Measurements from ENCODE around the gene RYK.

DNA sequence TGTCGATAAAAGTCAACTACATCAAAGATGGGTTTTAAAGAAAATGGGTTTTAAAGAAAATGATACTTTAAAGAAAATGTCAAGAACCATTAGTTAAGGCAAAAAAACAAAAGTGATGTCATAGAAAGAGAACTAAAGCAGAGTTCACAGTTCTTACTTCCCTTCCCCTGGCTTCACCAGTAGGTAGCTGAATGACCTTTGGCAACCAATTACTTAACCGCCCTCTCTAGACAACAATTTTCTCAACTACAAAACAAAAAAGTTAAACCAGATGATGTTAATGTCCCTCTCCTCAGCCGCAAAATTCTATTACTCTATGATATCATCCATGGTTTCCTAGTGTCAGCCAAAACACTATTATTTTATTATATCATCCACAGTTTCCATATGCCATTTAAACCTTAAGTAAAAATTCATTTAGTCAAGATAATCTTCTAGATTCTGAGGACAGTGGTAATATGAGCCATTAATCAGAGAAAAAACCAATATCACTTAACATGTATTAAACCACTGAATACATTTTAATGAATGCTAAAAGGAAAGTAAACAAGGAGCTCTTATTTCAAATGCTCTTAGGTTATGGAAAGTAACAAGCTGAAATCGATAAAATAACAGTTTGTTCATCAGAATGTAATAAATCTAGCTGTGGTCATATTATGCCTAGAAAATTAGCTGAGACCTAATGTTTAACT is 13.1 kb downstream of the RYK start:
- TF ChIP-seq JUND (IDR thresholded peaks at IDR 0.05), result no peak
- TF ChIP-seq, protein P1, sequence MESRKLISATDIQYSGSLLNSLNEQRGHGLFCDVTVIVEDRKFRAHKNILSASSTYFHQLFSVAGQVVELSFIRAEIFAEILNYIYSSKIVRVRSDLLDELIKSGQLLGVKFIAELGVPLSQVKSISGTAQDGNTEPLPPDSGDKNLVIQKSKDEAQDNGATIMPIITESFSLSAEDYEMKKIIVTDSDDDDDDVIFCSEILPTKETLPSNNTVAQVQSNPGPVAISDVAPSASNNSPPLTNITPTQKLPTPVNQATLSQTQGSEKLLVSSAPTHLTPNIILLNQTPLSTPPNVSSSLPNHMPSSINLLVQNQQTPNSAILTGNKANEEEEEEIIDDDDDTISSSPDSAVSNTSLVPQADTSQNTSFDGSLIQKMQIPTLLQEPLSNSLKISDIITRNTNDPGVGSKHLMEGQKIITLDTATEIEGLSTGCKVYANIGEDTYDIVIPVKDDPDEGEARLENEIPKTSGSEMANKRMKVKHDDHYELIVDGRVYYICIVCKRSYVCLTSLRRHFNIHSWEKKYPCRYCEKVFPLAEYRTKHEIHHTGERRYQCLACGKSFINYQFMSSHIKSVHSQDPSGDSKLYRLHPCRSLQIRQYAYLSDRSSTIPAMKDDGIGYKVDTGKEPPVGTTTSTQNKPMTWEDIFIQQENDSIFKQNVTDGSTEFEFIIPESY (IDR thresholded peaks at IDR 0.05; ENCODE audit: extremely low read depth, insufficient replicate concordance, low read length), result no peak
- TF ChIP-seq EZH2 (IDR thresholded peaks at IDR 0.05), result no peak
- TF ChIP-seq, protein P2, sequence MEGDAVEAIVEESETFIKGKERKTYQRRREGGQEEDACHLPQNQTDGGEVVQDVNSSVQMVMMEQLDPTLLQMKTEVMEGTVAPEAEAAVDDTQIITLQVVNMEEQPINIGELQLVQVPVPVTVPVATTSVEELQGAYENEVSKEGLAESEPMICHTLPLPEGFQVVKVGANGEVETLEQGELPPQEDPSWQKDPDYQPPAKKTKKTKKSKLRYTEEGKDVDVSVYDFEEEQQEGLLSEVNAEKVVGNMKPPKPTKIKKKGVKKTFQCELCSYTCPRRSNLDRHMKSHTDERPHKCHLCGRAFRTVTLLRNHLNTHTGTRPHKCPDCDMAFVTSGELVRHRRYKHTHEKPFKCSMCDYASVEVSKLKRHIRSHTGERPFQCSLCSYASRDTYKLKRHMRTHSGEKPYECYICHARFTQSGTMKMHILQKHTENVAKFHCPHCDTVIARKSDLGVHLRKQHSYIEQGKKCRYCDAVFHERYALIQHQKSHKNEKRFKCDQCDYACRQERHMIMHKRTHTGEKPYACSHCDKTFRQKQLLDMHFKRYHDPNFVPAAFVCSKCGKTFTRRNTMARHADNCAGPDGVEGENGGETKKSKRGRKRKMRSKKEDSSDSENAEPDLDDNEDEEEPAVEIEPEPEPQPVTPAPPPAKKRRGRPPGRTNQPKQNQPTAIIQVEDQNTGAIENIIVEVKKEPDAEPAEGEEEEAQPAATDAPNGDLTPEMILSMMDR (IDR thresholded peaks at IDR 0.05 in 2 of 3, conservative IDR thresholded peaks at IDR 0.05 in 1 of 3; ENCODE audit: borderline replicate concordance in 1 of 3, insufficient read depth in 1 of 3, low read depth in 2 of 3, low read length in 2 of 3), result no peak
- no peak for TF ChIP-seq TCF7L2 (IDR thresholded peaks at IDR 0.05; ENCODE audit: borderline replicate concordance, extremely low read depth, insufficient read depth, insufficient read length)

All from HCT116 (cell line).